GM12878 (cell line): Measurements from ENCODE around the gene NUP37. TPM values are rescaled to one million over a fixed set of nuclear protein-coding genes. Genes with fewer than 3 reads are reported as not detected.

Source experiments
- ATAC-seq: fragments of 200-7000 bp; cut with Tn5 transposase; 3 replicates; pipeline ENCODE4 v1.9.1; 2020; ENCODE audit warnings: mild to moderate bottlenecking, moderate library complexity
- BruUV-seq: library from RNA; stranded (reverse); fragments of 400-500 nt; replicated peaks from 2 replicates; lab custom pipeline; 2021; lab: Mats Ljungman, UMichigan
- CTCF ChIA-PET: fragments of 300-600 bp; sonication (Branson Sonifier 250); formaldehyde crosslinking; extraction: SDS; loops from one replicate; lab custom pipeline; 2021; ENCODE audit warnings: inconsistent platforms; lab: Yijun Ruan, JAX
- POLR2A ChIA-PET: fragments of 350-600 bp; formaldehyde crosslinking; extraction: SDS; loops from one replicate; lab custom pipeline; 2021; ENCODE audit warnings: inconsistent platforms; lab: Charles Lee
- RAD21 ChIA-PET: fragments of 300-600 bp; sonication (Branson Sonifier 250); formaldehyde crosslinking; loops from one replicate; lab custom pipeline; 2023; ENCODE audit warnings: antibody characterized with exemption; ENCODE audit not compliant: unreplicated experiment; lab: Charles Lee
- SMC1A ChIA-PET: fragments of 300-600 bp; sonication (Branson Sonifier 250); formaldehyde crosslinking; loops from one replicate; lab custom pipeline; 2023; ENCODE audit not compliant: unreplicated experiment, uncharacterized antibody; lab: Charles Lee
- DNase-seq: peaks from one replicate; pipeline ENCODE4 v3.0.0-alpha.2; 2011; ENCODE audit warnings: low read depth, low spot score
- FAIRE-seq: peaks from 3 replicates; lab custom pipeline; 2011; peaks lifted over from hg19 to GRCh38; lab: Jason Lieb, UNC
- H2AFZ ChIP-seq: 2 replicates; pipeline ENCODE4 v1.6.0; 2011; ENCODE audit warnings: low read depth, low read length, control low read depth; ENCODE audit not compliant: control insufficient read depth
- H3K27ac ChIP-seq: 2 replicates; pipeline ENCODE4 v1.5.1; 2011; ENCODE audit warnings: control low read depth; ENCODE audit not compliant: control insufficient read depth, insufficient read depth
- H3K27me3 ChIP-seq, 2 experiments: replicated peaks in 1 of 2; 2 replicates each; pipeline versions ENCODE4 v1.6.0 to v1.6.1; 2011; ENCODE audit warnings: low read length in 1 of 2; ENCODE audit not compliant: control insufficient read depth in 2 of 2, insufficient read depth in 2 of 2
- H3K36me3 ChIP-seq, 2 experiments: 2 replicates each; pipeline ENCODE4 v1.5.1; 2011; ENCODE audit warnings: low read length in 1 of 2; ENCODE audit not compliant: control insufficient read depth in 2 of 2, insufficient read depth in 2 of 2
- H3K4me1 ChIP-seq: 2 replicates; pipeline ENCODE4 v1.6.1; 2011; ENCODE audit warnings: mild to moderate bottlenecking, low read length, moderate library complexity, mixed read lengths; ENCODE audit not compliant: control insufficient read depth, insufficient read depth
- H3K4me2 ChIP-seq: 2 replicates; pipeline ENCODE4 v1.6.0; 2011; ENCODE audit warnings: control low read depth; ENCODE audit not compliant: control insufficient read depth, insufficient read depth
- H3K4me3 ChIP-seq: fragments of 200-600 bp; sonication (generic); 2 replicates; pipeline ENCODE4 v1.5.1; 2016
- H3K79me2 ChIP-seq: 2 replicates; pipeline ENCODE4 v1.6.0; 2011; ENCODE audit warnings: low read length; ENCODE audit not compliant: control insufficient read depth, insufficient read depth
- H3K9ac ChIP-seq: 2 replicates; pipeline ENCODE4 v1.8.0; 2011; ENCODE audit warnings: low read length, control low read depth, mixed read lengths; ENCODE audit not compliant: control insufficient read depth, insufficient read depth
- H3K9me3 ChIP-seq: replicated peaks from 3 replicates; pipeline ENCODE4 v1.5.1; 2011; ENCODE audit warnings: mild to moderate bottlenecking, low read length; ENCODE audit not compliant: control insufficient read depth, insufficient read depth
- H4K20me1 ChIP-seq: 2 replicates; pipeline ENCODE4 v1.6.0; 2011; ENCODE audit not compliant: control insufficient read depth, insufficient read depth
- BACH1 ChIP-seq: fragments of 450-650 bp; IDR thresholded peaks from 2 replicates; pipeline ENCODE4 v1.6.1; 2017; ENCODE audit warnings: mild to moderate bottlenecking, borderline replicate concordance
- BRCA1 ChIP-seq: IDR thresholded peaks from 2 replicates; pipeline ENCODE4 v1.6.1; 2011; ENCODE audit warnings: low read depth, low read length, improper control_type of control experiment
- CREM ChIP-seq: IDR thresholded peaks from 2 replicates; pipeline ENCODE4 v1.6.1; 2014; ENCODE audit warnings: antibody characterized with exemption, low read depth
- EED ChIP-seq: sonication (generic); IDR thresholded peaks from 2 replicates; pipeline ENCODE4 v1.6.1; 2016; ENCODE audit warnings: antibody characterized with exemption, low read depth
- FOS ChIP-seq: IDR thresholded peaks from 3 replicates; pipeline ENCODE4 v1.6.1; 2011; ENCODE audit warnings: borderline replicate concordance; ENCODE audit not compliant: insufficient read length; ENCODE audit errors: extremely low read depth
- GATAD2B ChIP-seq: fragments of 450-650 bp; conservative IDR thresholded peaks from 2 replicates; pipeline ENCODE4 v1.6.1; 2017; ENCODE audit warnings: low read depth, mild to moderate bottlenecking, moderate library complexity
- HDGF ChIP-seq: fragments of 450-650 bp; IDR thresholded peaks from 2 replicates; pipeline ENCODE4 v1.6.1; 2016; ENCODE audit warnings: antibody characterized with exemption
- LARP7 ChIP-seq: fragments of 450-650 bp; IDR thresholded peaks from 2 replicates; pipeline ENCODE4 v1.6.1; 2017; ENCODE audit warnings: mild to moderate bottlenecking
- RFX5 ChIP-seq: IDR thresholded peaks from 2 replicates; pipeline ENCODE4 v1.6.1; 2011; ENCODE audit warnings: low read depth, low read length, improper control_type of control experiment
- SPI1 ChIP-seq: IDR thresholded peaks from 2 replicates; pipeline ENCODE4 v1.6.1; 2011; ENCODE audit warnings: low read depth, mild to moderate bottlenecking, low read length, moderate library complexity, borderline replicate concordance; ENCODE audit not compliant: insufficient read depth
- SREBF2 ChIP-seq: IDR thresholded peaks from 2 replicates; pipeline ENCODE4 v1.6.1; 2012; ENCODE audit warnings: mild to moderate bottlenecking, low read length
- SRF ChIP-seq, 2 experiments: IDR thresholded peaks; 2 replicates each; pipeline ENCODE4 v1.6.1; 2011; ENCODE audit warnings: low read depth in 2 of 2, low read length in 2 of 2, mild to moderate bottlenecking in 1 of 2, moderate library complexity in 1 of 2
- STAT3 ChIP-seq: IDR thresholded peaks from 2 replicates; pipeline ENCODE4 v1.6.1; 2011; ENCODE audit warnings: low read depth, low read length, improper control_type of control experiment
- SUZ12 ChIP-seq: fragments of 200-600 bp; sonication (generic); IDR thresholded peaks from one replicate; pipeline ENCODE4 v1.6.1; 2018; ENCODE audit warnings: antibody characterized with exemption, mild to moderate bottlenecking; ENCODE audit not compliant: unreplicated experiment
- ZBTB4 ChIP-seq: fragments of 450-650 bp; formaldehyde crosslinking; IDR thresholded peaks from 2 replicates; pipeline ENCODE4 v1.4.0; 2022; ENCODE audit warnings: mild to moderate bottlenecking, moderate library complexity
- ZNF622 ChIP-seq: fragments of 450-650 bp; IDR thresholded peaks from 2 replicates; pipeline ENCODE4 v1.6.1; 2017; ENCODE audit warnings: mild to moderate bottlenecking, inconsistent platforms
- WGBS: methylation state at CpG from one replicate; pipeline ENCODE4 v1.1.6; 2016; ENCODE audit warnings: low lambda C conversion rate; ENCODE audit not compliant: insufficient replicate concordance, insufficient coverage; ENCODE audit errors: missing lambda C conversion rate; 5-methylcytosine and 5-hydroxymethylcytosine counted together
- in situ Hi-C: fragments of 300-500 bp; cut with MboI; formaldehyde crosslinking; loops from 9 replicates; pipeline ENCODE4 v1.14.3; 2018; ENCODE audit warnings: mixed read lengths
- intact Hi-C: fragments of 100-400 bp; cut with micrococcal nuclease; formaldehyde crosslinking; loops from one replicate; pipeline ENCODE4 v1.14.2; 2022; ENCODE audit not compliant: unreplicated experiment
- polyA plus RNA-seq, 11 experiments: library from polyadenylated mRNA; depleted of rRNA in 4 of 11; unstranded in 6 of 11; stranded (reverse) in 5 of 11; fragments of >200 nt; fragmentation: Nextera tagmentation in 4 of 11; fragmentation: Illumina TruSeq in 1 of 11; extraction: Ambion mirVana in 4 of 11; extraction: Trizol in 1 of 11; gene quantifications; 1 replicate in 1 of 11; 2 replicates in 10 of 11; pipeline versions ENCODE4 v1.2.1 to v1.2.3, GENCODE V29; 2011 to 2016; ENCODE audit warnings: inconsistent platforms in 2 of 11, missing spikeins in 2 of 11, low read depth in 1 of 11
- total RNA-seq, 4 experiments: library from RNA; depleted of rRNA in 3 of 4; stranded (reverse); fragments of >200 nt in 3 of 4; fragmentation: Illumina TruSeq in 1 of 4; extraction: Trizol in 1 of 4; gene quantifications; 2 replicates each; pipeline versions ENCODE4 v1.2.1 to v1.2.3, GENCODE V29; 2013 to 2021
- TF ChIP-seq, protein P1 (sequence below): IDR thresholded peaks from 2 replicates; pipeline ENCODE4 v1.6.1; 2012; ENCODE audit warnings: low read depth, low read length, improper control_type of control experiment
- TF ChIP-seq, protein P2 (sequence below): IDR thresholded peaks from 2 replicates; pipeline ENCODE4 v1.6.1; 2012; ENCODE audit warnings: low read depth, low read length, improper control_type of control experiment
- TF ChIP-seq, protein P3 (sequence below): IDR thresholded peaks from 2 replicates; pipeline ENCODE4 v1.6.1; 2011; ENCODE audit warnings: low read depth, mild to moderate bottlenecking, low read length, moderate library complexity, borderline replicate concordance; ENCODE audit errors: extremely low read depth

NUP37 gene
- total and polyA plus RNA-seq, 10 of the 15 experiments (the other 5 are each of a cell fraction or from before 2014, with no cell fraction given) = 51.8 to 250 (median 99.6) TPM

DNA sequence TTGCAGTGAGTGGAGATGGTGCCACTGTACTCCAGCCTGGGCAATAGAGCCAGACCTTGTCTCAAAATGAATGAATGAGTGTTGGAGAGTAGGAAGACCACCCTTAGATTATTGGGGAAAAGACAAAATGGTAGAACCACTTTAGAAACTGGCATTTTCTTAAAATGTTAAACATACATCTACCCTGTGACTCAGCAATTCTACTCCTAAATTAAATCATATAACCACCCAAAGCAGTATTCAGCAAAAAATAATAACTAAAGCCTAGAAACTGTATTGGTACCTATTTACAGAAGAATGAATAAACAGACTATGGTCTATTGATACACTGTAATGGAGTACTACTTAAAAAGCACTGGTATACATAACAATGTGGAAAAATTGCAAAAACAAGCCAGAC, 9.1 kb downstream of the NUP37 start (continued):
- TF ChIP-seq, protein P1, sequence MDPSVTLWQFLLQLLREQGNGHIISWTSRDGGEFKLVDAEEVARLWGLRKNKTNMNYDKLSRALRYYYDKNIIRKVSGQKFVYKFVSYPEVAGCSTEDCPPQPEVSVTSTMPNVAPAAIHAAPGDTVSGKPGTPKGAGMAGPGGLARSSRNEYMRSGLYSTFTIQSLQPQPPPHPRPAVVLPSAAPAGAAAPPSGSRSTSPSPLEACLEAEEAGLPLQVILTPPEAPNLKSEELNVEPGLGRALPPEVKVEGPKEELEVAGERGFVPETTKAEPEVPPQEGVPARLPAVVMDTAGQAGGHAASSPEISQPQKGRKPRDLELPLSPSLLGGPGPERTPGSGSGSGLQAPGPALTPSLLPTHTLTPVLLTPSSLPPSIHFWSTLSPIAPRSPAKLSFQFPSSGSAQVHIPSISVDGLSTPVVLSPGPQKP = no peak

GRCh38 chr12:102107970-102108369, 11.9 kb downstream of the NUP37 start:
- Histone ChIP-seq H3K4me3 (no peak overlapping the region), H3K79me2 (no peaks in the 10 kb centered on the region), H3K4me2 (no peak overlapping the region), H4K20me1 (no peaks in the 10 kb centered on the region), H2AFZ (no peak overlapping the region), H3K9me3 (peaks cover 11% of the 10 kb centered on the region), H3K36me3 (peaks cover 6 to 33% of the 10 kb centered on the region in 2 experiments), H3K9ac (no peak overlapping the region), H3K27me3 (no peaks in the 10 kb centered on the region), H3K27ac (no peak overlapping the region), H3K4me1 (no peaks in the 10 kb centered on the region)
- intact Hi-C loops (no loop called here), in situ Hi-C loops (no loop called here)
- ChIA-PET POLR2A (interaction anchor here (0.8 kb wide), 1 partner anchor 10 kb away, joined by 3 read pairs; no protein-coding TSS in a partner anchor), CTCF (interaction anchor here (1.3 kb wide), 1 partner anchor 10 kb away, joined by 5 read pairs; no protein-coding TSS in a partner anchor), RAD21 (interaction anchor here (1.4 kb wide), 1 partner anchor 16 kb away, joined by 3 read pairs; no protein-coding TSS in a partner anchor), SMC1A (no interaction called here)
- ATAC-seq = no peak
- FAIRE-seq = no peak
- BruUV-seq = no TSS peak
- 100% methylated on average over 1 of the region's 1 CpG for whole genome bisulfite sequencing
- no peak for DNase-seq
- TF ChIP-seq GATAD2B (no peak), SPI1 (no peak), SRF (IDR thresholded peaks at IDR 0.05; ENCODE audit: low read depth in 2 of 2, low read length in 2 of 2) (no peak), BRCA1 (no peak), RFX5 (no peak), BACH1 (no peak), FOS (no peak), HDGF (no peak), CREM (no peak), SUZ12 (no peak), STAT3 (no peak), LARP7 (no peak), ZBTB4 (CRISPR knock-in tag) (no peak), SREBF2 (no peak), ZNF622 (no peak), EED (no peak)
- TF ChIP-seq, protein P2, sequence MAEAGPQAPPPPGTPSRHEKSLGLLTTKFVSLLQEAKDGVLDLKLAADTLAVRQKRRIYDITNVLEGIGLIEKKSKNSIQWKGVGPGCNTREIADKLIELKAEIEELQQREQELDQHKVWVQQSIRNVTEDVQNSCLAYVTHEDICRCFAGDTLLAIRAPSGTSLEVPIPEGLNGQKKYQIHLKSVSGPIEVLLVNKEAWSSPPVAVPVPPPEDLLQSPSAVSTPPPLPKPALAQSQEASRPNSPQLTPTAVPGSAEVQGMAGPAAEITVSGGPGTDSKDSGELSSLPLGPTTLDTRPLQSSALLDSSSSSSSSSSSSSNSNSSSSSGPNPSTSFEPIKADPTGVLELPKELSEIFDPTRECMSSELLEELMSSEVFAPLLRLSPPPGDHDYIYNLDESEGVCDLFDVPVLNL = no peak
- TF ChIP-seq, protein P3, sequence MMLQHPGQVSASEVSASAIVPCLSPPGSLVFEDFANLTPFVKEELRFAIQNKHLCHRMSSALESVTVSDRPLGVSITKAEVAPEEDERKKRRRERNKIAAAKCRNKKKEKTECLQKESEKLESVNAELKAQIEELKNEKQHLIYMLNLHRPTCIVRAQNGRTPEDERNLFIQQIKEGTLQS = no peak
